Kidney epithelial cell (primary cell): Measurements from ENCODE around the gene SIX3. TPM values are rescaled to one million over a fixed set of nuclear protein-coding genes. Genes with fewer than 3 reads are reported as not detected.

Experiments
- DNase-seq: peaks from one replicate; pipeline ENCODE4 v3.0.0-alpha.2; 2010; ENCODE audit warnings: low read depth
- H3K27me3 ChIP-seq: 2 replicates; pipeline ENCODE4 v1.6.0; 2011; ENCODE audit warnings: low read length; ENCODE audit not compliant: control insufficient read depth, insufficient read depth
- H3K36me3 ChIP-seq: 2 replicates; pipeline ENCODE4 v1.5.1; 2011; ENCODE audit warnings: low read length; ENCODE audit not compliant: control insufficient read depth, insufficient read depth
- H3K4me3 ChIP-seq: 2 replicates; pipeline ENCODE4 v1.5.1; 2011; ENCODE audit warnings: low read depth, mild to moderate bottlenecking, control low read depth, low read length
- total RNA-seq: library from RNA; depleted of rRNA; stranded (reverse); fragments of >200 nt; gene quantifications from 2 replicates; pipeline ENCODE4 v1.2.3, GENCODE V29; 2015
- TF ChIP-seq, protein P1 (sequence below): IDR thresholded peaks from 2 replicates; pipeline ENCODE4 v1.5.1; 2011; ENCODE audit warnings: mild to moderate bottlenecking, moderate library complexity, low read length, control low read depth, inconsistent platforms; ENCODE audit not compliant: insufficient read depth, poor library complexity, severe bottlenecking

Gene SIX3
- total RNA-seq, 1 donor from 2014 or later: not detected

DNA sequence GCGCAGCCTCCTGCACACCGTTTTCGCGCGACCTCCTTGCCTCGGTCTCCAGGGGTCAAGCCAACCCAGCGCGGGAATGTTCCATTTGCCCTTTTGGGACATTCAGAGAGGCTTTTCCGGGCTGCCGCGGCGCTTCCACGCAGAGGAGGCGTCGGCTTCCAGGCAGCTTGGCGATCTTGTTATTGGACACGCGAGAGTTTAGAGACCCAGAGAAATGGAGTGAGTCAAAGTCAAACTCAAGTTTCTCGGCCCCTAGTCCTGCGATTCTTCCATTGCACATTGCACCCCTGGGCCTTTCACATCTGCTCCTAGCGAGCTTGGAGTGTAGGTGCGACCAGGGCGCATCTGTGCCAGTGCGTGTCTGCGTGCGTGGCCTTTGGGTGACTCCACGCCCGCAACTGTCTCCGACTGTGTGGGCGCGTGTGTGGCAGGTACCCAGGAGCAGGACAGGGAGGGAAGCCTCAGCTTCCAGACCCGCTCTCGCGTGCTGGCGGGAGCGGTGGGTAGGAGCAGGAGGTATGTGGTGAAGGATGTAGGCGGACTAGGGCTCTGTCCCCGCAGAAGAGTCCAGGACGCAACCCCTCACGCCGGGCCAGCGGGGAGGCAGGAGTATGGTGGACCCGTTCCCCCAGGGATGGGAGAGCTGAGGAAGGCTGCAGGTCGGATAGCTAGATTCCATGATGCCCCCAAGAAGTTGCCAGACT lies 13.5 kb downstream of the SIX3 start:
- Histone ChIP-seq H3K36me3 (no peaks in the 10 kb centered on the region), H3K4me3 (no peak overlapping the region), H3K27me3 (peaks cover 62% of the 10 kb centered on the region)
- DNase-seq: no peak
- TF ChIP-seq, protein P1, sequence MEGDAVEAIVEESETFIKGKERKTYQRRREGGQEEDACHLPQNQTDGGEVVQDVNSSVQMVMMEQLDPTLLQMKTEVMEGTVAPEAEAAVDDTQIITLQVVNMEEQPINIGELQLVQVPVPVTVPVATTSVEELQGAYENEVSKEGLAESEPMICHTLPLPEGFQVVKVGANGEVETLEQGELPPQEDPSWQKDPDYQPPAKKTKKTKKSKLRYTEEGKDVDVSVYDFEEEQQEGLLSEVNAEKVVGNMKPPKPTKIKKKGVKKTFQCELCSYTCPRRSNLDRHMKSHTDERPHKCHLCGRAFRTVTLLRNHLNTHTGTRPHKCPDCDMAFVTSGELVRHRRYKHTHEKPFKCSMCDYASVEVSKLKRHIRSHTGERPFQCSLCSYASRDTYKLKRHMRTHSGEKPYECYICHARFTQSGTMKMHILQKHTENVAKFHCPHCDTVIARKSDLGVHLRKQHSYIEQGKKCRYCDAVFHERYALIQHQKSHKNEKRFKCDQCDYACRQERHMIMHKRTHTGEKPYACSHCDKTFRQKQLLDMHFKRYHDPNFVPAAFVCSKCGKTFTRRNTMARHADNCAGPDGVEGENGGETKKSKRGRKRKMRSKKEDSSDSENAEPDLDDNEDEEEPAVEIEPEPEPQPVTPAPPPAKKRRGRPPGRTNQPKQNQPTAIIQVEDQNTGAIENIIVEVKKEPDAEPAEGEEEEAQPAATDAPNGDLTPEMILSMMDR: no peak

DNA sequence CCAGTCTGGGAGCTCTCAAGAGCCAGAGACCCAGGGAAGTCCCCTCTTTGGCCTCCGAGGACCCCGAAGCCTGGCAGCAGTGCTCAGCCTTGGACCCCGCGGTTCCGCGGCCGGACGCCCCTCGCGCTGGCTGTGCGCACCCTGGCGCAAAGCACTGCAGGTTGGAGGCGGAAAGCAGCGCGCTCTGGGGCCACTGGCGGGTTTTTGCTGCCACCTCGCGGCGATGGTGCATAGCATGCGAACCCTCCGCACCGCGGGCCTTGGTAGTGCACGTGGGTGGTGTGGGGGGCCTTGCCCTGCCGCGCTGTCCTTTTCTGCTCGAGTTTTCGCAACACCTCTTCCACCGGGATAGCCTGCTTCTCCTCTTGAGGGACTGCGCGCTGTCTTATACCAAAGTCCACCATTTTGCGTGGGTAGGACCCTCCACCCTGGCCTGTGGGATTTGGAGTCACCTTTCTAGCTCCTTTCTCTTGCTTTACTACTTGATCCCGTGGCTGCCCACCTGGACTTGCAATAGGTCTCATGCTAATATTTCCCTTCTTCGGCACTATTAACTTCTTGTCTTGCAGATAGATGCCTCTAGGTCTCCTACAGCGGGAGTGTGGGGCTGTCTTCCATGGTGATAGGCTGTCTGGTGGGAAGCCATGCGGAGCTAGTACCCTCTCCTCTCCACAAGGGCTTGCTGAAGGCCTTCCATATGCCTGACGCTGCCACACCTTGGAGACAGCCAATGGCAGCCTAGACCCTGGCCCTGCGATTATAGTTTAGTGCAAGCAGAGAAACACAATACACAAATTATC lies 14.3 kb downstream of the SIX3 start:
- no peak for DNase-seq
- no peak overlapping the region for H3K4me3 ChIP-seq
- peaks cover 56% of the 10 kb centered on the region for H3K27me3 ChIP-seq

DNA sequence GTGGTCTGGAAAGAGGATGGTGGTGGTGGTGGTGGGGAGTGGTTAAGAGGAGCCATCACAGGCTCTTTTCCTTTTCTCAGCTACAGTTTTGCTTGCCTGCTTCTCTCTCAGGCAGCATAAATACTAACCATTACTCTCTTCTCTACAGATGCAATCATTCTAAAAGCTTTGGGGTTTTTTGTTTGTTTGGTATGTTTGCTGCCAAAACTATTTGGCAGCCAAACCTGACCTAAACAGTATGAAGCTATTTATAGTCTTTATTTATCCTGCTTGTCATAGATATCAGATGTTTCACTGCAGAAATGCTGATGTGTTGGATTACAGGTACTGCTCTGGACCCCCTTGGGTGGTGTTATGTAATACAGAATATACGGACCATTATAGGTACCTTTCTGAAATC lies 15.3 kb downstream of the SIX3 start:
- no peaks in the 10 kb centered on the region for H3K36me3 ChIP-seq
- H3K27me3 ChIP-seq: peaks cover 48% of the 10 kb centered on the region
- TF ChIP-seq, protein P1: no peak
- no peak for DNase-seq
- H3K4me3 ChIP-seq: no peak overlapping the region

More for the DNA sequence above, 14.3 kb downstream of the SIX3 start:
- H3K36me3 ChIP-seq: no peaks in the 10 kb centered on the region
- TF ChIP-seq, protein P1: peak; percentile 91

DNA sequence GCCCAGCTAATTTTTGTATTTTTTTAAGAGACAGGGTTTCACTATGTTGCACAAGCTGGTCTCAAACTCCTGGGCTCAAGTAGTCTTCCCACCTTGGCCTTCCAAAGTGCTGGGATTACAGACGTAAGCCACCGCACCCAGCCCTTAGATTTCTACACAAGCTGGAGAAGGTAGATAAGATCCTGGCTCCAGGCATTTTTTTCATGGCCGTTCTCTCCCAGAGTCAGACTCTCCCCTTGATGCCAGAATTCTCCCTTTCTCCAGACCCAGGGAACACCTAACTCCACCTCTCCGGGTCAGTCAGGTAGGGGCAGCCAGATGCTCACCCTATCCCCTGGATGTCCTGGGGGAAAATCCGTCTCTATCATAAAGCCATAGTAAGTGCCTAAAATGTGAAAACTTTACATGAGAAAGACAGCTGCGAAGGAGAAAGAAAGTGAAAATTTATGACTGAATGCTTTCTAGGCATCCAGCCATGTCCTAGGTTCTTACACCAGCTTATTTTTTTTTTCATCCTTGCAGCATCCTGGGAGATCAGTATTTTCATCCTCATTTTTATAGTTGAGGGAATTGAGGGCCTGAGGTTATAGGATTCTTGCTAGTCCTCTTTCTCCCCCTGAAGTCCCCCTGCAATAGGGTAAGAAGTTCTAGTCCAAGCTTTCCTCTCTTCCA lies 16.3 kb downstream of the SIX3 start:
- DNase-seq: no peak
- TF ChIP-seq, protein P1: no peak
- Histone ChIP-seq H3K27me3 (peaks cover 40% of the 10 kb centered on the region), H3K36me3 (no peaks in the 10 kb centered on the region), H3K4me3 (no peak overlapping the region)

DNA sequence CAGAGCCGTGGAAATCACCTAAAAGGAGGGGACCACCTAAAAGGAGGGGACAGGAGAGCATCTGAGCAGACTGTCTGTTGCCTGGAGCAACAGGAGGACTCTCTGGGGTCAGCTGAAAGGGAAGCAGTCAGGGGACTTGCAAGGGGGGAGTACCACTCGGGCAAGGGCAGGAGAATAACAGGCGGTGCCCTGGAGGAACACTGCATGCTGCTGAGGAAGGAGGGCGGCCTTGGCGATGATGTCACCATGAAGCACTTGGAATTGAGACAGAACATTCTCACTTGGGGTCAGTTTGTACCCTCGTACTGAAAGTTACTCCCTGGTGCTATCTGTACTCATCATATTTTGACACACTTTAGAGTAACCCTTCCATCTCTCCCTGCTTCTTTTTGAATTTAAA lies 18.4 kb downstream of the SIX3 start:
- Histone ChIP-seq H3K27me3 (peaks cover 22% of the 10 kb centered on the region), H3K4me3 (no peak overlapping the region), H3K36me3 (no peaks in the 10 kb centered on the region)
- DNase-seq: no peak
- TF ChIP-seq, protein P1: no peak
